NCI-H146 (cell line): ENCODE results near the gene MTA3.
A peak's percentile ranks its signal among the peaks of the same experiment; 100 is the strongest.
"Not testable (repeated sequence)": the region's sequence is repeated elsewhere in the genome, so short reads cannot be mapped to it uniquely, and the experiment has no call there.

Experiments used
- DNase-seq: peaks from one replicate; lab custom pipeline; 2025; lab: John Stamatoyannopoulos, UW

MTA3 gene

DNA sequence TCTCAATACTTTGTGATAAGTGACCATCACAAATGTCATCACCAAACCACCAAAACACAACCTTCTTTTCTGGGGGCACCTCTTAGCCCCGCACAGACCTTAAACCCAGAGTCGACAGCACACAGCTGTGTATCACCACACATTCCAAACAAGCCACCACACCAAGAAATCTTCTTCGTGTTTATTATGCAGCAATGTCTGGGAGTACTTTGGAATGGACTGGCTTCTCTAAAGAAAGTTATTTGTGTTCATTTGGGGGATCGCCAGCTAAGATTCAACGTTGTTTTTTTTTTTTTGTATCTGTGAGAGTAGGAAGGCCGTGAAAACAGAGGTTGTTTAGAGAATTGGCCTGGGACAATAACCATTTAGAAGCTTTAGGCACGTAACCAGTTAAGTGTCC lies 1.1 kb upstream of the MTA3 start:
- no peak for DNase-seq

DNA sequence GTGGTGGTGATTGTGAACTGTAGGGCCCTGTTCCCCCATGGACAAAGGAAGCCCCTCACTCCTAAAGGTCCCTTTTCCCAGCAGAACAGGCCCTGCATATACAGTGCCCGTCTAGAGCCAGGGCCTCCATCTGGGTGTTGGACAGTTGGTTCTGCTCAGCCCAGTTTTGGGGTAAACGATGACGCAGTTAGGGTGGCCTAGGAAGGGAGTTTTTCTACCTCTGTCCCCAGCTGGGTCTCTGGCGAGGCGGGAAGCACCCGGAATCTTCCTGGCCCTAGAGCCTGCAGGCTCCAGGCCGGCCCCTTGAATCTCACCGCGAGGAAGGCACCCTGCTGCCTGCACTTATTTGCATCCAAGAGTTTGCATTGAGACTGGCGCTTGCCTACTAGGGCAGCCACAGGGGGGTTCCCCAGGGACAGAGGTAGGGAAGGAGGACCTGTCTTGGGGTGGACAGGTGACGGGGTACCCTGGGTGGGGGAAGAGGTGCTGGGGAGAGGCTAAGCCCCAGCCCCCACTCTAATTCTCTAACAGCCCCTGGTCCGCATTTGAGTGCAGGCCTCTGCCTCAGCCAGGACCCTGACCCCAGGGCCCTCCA lies 529 bp upstream of the MTA3 start:
- DNase-seq = peak; percentile 78

DNA sequence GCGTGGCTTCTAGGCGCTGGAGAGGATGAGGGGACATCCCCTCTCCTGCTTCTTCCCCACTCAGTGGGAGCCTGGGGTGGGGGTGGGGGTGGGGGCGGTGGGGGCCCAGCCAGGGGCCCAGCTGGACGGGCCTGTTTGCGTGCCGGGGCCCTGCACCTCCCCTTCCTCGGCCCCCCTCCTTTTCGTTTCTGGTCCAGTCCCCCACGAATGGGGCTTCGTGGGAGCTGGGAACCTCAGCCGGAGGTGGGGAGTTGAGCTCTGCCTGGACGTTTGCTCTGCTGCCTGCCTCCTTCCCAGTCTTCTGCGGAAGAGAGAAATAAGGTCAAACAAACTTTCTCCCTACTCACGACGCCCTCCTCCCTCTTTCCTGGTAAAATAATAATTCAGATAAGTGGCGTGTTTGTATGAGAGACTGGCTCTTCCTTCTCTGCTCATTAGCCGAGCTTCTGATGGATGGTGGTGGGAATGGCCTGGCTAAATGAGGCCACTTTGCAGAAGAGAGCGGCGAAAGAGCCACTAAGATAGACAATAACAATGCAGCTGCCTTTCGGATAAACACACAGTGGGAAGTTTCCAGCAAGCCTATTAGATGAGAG lies 782 bp downstream of the MTA3 start:
- DNase-seq = peak; percentile 50

DNA sequence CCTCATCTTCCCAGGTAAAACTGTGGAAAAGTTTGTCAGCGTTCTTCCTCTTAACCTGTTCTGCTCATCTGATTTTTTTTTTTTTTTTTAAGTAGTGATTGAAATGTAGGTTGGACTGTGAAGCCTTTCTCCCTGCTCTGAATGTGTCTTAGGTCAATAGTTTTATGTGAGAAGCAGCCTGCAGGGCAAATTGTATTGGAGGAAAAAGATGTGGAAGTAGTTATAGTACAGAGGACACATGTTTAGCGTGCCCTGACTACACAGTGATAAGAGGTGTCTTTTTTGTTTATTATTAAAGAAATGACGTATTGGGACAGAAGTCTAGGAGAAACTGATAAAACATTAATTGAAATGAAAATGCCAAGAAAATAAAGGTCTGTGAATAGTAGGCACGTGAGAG lies 1.5 kb downstream of the MTA3 start:
- peak; percentile 25 for DNase-seq

DNA sequence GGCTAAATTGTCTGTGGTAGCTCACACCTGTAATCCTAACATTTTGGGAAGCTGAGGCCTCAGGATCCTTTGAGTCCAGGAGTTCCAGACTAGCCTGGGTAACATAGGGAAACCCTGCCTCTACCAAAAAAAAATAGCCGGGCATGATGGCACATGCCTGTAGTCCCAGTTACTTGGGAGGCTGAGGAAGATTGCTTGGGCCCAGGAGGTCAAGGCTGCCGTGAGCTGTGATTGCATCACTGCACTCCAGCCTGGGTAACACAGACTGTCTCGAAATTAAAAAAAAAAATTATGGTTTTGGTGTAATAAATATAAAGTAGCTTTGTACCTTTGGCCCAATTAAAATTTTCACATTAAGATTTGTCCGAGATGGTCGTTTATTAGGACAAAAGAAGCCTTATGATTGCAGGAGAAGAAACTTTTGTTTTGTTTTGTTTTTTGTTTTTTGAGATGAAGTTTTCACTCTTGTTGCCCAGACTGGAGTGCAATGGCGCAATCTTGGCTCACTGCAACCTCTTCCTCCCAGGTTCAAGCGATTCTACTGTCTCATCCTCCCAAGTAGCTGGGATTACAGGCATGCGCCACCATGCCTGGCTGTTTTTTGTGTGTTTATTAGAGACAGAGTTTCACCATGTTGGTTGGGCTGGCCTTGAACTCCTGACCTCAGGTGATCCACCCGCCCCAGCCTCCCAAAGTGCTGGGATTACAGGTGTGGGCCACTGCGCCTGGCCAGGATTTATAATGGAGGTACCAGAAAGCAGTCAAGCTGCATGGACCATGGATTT lies 4.1 kb downstream of the MTA3 start:
- no peak for DNase-seq

DNA sequence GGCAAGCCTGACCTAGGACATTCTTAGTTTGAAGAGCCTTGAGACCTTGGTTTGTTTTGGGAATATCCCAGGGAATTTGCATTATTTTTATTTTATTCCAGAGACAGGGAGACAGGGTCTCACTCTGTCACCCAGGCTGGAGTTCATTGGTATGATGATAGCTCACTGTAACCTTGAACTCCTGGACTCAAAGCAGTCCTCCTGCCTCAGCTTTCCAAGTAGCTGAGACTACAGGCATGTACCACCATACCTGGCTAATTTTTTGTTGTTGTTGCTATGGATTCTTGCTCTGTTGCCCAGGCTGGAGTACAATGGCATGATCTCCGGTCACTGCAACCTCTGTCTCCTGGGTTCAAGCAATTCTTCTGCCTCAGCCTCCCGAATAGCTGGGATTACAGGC lies 4.8 kb downstream of the MTA3 start:
- DNase-seq = no peak

DNA sequence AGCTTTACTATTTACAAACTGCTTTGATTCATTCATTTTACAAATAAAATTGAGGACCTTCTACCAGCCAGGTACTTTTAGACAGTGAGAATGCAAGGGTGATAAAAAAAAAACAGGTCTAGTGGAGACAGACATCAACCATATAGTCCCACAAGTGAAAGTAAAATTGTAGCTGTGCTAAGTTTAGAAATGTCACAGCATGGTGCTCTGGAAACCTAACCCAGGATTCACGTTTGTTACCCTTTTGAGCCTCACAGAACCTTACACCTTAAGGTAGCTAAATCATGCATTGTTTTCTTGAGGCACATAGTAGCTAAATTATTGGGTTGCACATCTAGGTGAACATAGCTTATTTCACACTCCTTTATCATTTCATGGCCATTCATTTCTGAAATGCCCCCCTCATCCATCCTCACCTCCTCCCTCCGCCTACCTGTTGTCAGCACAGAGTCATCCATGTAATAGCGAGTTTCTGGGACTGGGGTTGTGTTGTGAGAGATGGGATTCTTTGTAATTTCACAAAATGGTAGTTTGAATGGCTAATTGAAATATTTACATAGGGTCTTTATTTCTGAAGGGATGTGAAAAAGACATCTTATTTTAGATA lies 7.1 kb downstream of the MTA3 start:
- no peak for DNase-seq

DNA sequence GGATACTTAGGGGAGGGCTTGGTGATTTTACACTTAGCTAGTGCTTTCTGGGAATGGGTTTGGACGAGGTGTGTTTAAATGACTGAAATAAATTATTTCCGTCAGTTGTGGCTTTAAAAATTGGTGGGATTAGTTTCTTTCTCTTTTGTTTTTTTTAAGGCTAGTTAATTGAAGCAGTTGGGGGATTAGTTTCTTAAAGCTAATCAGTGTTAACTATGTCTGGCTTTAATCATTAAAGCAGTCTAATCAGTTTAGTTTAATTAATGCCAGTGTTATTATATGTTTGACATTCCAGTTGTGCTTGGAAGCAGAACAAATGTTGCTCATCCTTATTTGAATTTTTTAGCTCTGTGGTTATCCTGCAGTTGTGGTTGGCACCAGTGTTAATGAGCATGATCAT lies 10.2 kb downstream of the MTA3 start:
- no peak for DNase-seq

DNA sequence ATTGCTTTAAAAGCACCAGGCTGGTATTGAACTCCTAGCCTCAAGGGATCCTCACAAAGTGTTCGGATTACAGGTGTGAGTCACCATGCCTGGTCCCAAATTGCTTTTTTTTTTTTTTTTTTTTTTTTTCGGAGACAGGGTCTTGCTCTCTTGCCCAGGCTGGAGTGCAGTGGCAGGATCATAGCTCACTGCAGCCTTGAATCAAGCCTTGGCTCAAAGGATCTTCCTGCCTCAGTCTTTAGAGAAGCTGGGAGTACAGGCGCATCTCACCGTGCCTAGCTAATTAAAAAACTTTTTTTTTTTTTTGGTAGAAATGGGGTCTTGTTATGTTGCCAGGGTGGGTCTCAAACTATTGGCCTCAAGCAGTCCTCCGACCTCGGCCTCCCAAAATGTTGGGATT lies 12.8 kb downstream of the MTA3 start:
- DNase-seq = no peak

DNA sequence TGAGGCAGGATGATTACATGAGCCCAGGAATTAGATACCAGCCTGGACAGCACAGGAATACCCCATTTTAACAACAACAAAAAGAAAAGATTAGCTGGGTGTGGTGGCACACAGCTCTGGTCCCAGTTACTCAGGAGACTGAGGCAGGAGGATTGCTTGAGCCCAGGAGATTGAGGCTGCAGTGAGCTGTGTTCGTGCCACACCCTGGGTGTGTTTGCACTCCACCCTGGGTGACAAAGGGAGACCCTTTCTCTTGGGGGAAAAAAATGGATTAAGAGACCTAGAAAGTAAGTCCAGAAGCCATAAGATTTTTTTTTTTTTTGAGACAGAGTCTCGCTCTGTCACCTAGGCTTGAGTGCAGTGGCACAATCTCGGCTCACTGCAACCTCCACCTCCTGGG lies 16.2 kb downstream of the MTA3 start:
- DNase-seq = not testable (repeated sequence)

DNA sequence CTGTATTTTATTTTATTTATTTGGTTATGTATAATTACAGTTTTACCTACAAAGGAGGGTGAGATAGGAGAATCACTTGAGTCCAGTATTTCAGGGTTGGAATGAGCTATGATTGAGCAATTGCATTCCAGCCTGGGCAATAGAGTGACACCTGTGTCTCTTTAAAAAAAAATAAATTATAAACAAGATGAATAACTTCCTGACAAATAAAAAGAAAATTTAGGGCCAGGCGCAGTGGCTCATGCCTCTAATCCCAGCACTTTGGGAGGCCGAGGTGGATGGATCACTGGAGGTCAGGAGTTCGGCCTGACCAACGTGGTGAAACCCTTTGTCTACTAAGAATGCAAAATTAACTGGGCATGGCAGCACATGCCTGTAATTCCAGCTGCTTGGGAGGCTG lies 17.3 kb downstream of the MTA3 start:
- no peak for DNase-seq

DNA sequence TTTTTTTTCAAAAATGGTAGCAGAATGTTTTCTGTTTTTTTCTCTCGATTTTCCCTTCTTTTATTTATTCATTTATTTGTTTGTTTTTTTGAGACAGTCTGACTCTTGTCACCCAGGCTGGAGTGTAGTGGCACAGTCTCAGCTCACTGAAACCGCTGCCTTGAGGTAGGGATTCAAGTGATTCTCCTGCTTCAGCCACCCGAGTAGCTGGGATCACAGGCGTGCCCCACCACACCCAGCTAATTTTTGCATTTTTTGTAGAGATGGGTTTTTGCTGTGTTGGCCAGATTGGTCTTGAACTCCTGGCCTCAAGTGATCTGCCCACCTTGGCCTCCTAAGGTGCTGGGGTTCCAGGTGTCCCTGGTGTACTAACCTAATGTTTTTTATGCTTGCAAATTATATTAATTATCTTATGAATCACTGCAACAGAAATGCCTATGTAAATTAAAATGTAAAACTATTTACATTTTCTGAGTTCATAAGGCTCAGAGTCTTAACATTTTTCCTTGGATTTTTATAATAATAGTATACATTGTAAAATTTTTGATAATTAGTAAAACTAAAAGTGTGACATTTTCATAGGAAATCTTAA lies 19.2 kb downstream of the MTA3 start:
- DNase-seq = no peak

DNA sequence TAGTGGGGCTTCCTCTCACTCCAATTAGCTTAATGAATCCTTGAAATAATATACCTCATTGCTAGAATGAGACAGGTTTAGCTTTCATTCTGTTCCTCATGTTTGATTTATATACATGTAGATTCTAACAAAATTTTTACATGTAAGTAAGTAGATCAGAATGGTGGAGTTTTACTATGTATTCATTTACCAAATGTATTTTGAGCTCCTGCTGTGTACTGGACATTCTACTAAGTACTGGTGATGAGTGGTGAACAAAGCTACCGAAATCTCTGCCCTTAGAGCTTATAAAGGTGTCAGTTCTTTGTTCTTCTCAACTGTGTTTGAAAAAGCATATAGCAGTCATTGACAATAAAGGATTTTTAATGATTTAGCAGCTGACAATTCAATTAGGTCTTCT lies 19.7 kb downstream of the MTA3 start:
- no peak for DNase-seq

DNA sequence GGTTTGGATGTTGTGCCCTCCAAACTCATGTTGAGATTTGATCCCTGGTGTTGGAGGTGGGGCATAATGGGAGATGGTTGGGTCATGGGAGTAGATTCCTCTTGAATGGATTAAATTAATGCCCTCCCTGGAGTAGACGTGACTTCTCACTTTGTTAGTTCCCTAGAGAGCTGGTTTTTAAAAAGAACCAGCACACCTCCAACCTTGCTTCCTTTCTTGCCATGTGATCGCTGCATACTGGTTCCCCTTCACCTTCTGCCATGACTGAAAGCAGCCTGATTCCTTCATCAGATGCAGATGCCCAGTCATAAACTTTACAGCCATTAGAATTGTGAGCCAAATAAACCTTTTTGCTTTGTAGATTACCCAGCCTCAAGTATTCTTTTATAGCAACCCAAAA lies 21.7 kb downstream of the MTA3 start:
- no peak for DNase-seq

DNA sequence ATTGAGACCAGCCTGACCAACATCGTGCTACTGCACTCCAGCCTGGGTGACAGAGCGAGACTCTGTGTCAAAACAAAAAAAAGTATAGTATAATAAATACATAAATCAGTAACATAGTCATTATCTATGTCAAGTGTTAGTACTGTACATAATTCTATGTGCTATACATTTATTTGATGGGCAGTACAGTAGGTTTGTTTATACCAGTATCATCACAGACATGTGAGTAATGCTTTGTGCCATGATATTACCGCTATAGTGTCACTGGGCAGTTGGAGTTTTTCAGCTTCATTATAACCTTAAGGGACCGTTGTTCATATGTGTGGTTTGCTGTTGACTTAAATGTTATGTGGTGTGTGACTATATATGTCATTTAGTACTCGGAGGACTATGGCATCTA lies 24.9 kb downstream of the MTA3 start:
- no peak for DNase-seq

DNA sequence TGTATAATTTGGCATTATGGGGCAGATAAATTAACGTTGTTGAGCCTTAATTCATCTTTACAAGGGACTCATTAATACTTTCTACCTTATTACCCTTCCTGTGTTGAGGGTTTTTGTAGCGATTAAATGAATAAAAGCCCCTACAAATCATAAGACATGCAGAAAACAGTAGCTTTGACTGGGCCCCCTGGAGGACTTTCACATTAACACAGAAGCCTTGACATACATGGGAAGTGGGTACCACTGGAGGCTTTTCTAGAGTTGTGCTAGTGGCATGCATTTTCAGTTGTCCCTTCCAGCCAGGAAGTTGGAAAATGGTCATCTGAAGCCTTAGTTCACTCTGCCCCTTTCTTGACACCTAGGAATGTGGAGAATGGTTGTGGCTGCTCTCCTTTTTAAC lies 30.2 kb downstream of the MTA3 start:
- no peak for DNase-seq

DNA sequence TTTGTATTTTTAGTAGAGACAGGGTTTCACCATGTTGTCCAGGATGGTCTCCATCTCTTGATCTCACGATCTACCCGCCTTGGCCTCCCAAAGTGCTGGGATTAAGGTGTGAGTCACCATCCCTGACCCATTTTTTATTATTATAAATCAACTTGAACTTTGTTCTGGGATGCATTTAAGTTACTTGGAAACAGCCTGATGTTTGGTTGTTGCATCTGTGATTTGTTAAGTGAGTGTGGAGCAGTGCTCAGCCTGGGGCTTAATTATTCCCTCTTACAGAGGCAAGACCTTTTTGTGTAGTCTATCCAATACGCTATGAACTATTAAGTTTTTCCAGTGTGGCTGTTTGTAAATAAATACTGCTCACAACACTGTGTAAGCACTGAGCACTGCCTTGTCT lies 32.6 kb downstream of the MTA3 start:
- DNase-seq = no peak

DNA sequence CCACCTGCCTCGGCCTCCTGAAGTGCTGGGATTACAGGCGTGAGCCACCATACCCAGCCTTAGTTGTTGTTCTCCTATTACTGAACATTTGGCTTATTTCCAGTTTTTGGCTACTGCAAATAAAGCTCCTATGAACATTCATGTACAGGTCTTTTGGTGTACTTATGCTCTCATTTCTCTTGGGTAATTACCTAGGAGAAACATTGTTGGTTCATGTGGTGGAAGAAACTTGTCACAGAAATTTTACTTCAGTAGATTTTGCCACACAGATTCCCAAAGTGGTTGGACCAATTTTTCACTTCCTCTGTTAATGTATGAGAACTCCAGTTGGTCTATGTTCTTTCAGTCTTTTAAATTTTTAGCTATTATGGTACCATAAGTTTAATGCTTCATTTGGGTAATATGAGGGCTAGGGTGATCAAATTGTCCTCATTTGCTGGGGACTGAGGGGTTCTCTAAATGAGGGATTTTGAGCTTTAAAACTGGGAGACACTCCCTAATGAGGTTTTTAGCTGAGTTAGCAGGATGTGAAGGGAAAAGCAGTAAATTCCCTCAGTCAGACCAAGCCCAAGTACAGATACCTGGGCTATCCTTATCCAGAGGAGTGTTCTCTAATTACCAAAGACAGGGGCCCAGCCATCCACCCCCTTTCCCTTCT lies 33.9 kb downstream of the MTA3 start:
- peak; percentile 63 for DNase-seq

DNA sequence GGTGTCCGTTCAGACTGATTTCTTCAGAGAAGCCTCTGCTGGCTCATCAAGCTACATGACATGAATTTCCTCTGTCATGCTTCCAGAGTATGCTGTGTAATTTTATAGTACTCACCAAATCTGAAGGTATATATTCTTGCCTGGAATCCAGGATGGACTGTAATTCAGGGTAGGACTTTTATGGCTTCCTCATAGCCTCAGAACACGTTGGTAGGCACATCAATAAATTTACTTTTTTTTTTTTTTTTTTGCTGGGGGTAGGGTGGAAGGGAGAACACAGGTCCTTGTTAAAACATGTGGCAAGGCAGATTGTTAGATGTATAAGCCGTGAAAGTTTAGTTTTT lies 34.4 kb downstream of the MTA3 start:
- no peak for DNase-seq

DNA sequence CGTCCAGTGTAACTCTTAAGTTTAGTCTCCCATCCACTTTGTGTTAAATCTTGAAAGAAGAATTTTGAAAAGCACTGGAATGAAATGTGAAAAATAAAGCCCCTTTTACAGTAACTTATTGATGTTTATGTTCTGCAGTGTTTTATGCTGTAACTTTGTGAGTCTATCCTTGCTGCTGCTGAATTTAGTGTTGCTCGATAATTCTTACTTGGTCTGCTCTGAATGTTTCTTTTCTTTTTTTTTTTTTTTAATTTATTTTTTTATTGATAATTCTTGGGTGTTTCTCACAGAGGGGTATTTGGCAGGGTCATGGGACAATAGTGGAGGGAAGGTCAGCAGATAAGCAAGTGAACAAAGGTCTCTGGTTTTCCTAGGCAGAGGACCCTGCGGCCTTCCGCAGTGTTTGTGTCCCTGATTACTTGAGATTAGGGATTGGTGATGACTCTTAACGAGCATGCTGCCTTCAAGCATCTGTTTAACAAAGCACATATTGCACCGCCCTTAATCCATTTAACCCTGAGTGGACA lies 36.0 kb downstream of the MTA3 start:
- not testable (repeated sequence) for DNase-seq

DNA sequence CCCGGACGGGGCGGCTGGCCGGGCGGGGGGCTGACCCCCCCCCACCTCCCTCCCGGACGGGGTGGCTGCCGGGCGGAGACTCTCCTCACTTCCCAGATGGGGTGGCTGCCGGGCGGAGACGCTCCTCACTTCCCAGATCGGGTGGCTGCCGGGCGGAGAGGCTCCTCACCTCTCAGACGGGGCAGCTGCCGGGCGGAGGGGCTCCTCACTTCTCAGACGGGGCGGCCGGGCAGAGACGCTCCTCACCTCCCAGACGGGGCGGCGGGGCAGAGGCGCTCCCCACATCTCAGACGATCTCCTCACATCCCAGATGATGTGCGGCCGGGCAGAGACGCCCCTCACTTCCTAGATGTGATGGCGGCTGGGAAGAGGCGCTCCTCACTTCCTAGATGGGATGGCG lies 37.7 kb downstream of the MTA3 start:
- DNase-seq = not testable (repeated sequence)

DNA sequence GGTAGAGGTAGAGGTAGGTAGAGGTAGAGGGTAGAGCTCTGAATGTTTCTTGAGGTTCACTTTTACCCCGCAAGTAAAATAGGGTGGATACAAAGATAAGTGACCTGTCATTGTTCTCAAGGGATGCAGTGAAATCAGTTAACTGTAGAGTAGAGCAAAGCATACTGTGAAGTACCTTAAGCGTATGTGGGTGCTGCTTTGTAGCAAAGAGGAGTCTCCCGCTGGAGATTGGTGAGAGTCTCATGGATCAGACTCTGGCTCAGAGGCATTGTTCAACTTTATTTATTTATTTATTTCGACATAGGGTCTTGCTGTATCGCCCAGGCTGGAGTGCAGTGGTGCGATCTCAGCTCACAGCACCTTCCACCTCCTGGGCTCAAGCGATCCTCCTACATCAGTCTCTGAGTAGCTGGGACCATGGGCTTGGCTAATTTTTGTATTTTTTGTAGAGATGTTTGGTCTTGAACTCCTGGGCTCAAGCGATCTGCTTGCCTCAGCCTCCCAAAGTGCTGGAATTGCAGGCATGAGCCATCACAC lies 38.7 kb downstream of the MTA3 start:
- no peak for DNase-seq
